ENCODE data around the gene MRPL16.

- TF ChIP-seq NFYB (CRISPR knock-in tag; IDR thresholded peaks at IDR 0.05): no peak
- no peak for TF ChIP-seq ZSCAN20 (CRISPR knock-in tag; IDR thresholded peaks at IDR 0.05; ENCODE audit: borderline replicate concordance)
- TF ChIP-seq ZBTB3 (CRISPR knock-in tag; IDR thresholded peaks at IDR 0.05; ENCODE audit: borderline replicate concordance, low read depth): no peak
- no peak for TF ChIP-seq ZNF543 (CRISPR knock-in tag; IDR thresholded peaks at IDR 0.05)
- no peak for TF ChIP-seq NFRKB (IDR thresholded peaks at IDR 0.05)
- no peak for TF ChIP-seq HNRNPLL (IDR thresholded peaks at IDR 0.05; ENCODE audit: low read depth, low read length, poor library complexity, severe bottlenecking)
- no peak for TF ChIP-seq REST (IDR thresholded peaks at IDR 0.05; ENCODE audit: borderline replicate concordance in 1 of 2, low read depth in 1 of 2, low read length in 2 of 2)
Measured at GRCh38 chr11:59782080-59782479, 28.5 kb downstream of the MRPL16 start.
